HG03175 (cell line): ENCODE results near the gene COX7A1.
"Not testable (repeated sequence)": the region's sequence is repeated elsewhere in the genome, so short reads cannot be mapped to it uniquely, and the experiment has no call there.

ENCODE experiments used
- ATAC-seq: cut with Tn5 transposase; IDR thresholded peaks from one replicate; pipeline ENCODE4 v1.9.1; 2021; ENCODE audit warnings: mild to moderate bottlenecking, moderate library complexity; ENCODE audit not compliant: unreplicated experiment

Gene COX7A1

GRCh38 chr19:36152352-36153091 is at the start of gene COX7A1:
COX7A1 (minus strand) TSS chr19:36152447; CDS start chr19:36152407, 40 bp downstream.
- no peak for ATAC-seq

GRCh38 chr19:36201684-36202083 is 49.4 kb upstream of the COX7A1 start:
- no peak for ATAC-seq

- no peak for ATAC-seq
These were observed 45.9 kb upstream of the COX7A1 start for GRCh38 chr19:36198119-36198518.

GRCh38 chr19:36196249-36196648 is 44.0 kb upstream of the COX7A1 start:
- no peak for ATAC-seq

GRCh38 chr19:36186722-36187121 is 34.5 kb upstream of the COX7A1 start:
- not testable (repeated sequence) for ATAC-seq

GRCh38 chr19:36183245-36183628 is 31.0 kb upstream of the COX7A1 start:
- no peak for ATAC-seq

GRCh38 chr19:36182612-36183244 is 30.5 kb upstream of the COX7A1 start:
- no peak for ATAC-seq

GRCh38 chr19:36179077-36179476 is 26.8 kb upstream of the COX7A1 start:
- ATAC-seq, result not testable (repeated sequence)

- ATAC-seq, result not testable (repeated sequence)
These were observed 21.6 kb upstream of the COX7A1 start for GRCh38 chr19:36173846-36174245.

- ATAC-seq, result no peak
These were observed 20.6 kb upstream of the COX7A1 start for GRCh38 chr19:36172852-36173251.

GRCh38 chr19:36169084-36169760 is 17.0 kb upstream of the COX7A1 start:
- no peak for ATAC-seq

- ATAC-seq, result no peak
These were observed 11.6 kb upstream of the COX7A1 start for GRCh38 chr19:36163813-36164212.

- ATAC-seq, result no peak
These were observed 8.8 kb upstream of the COX7A1 start for GRCh38 chr19:36160821-36161596.

GRCh38 chr19:36153126-36153525 is 879 bp upstream of the COX7A1 start:
- ATAC-seq, result no peak

- ATAC-seq, result no peak
These were observed 262 bp downstream of the COX7A1 start for GRCh38 chr19:36152019-36152351.

- no peak for ATAC-seq
These were observed 866 bp downstream of the COX7A1 start for GRCh38 chr19:36151144-36152018.

GRCh38 chr19:36150586-36150985 is 1.7 kb downstream of the COX7A1 start:
- ATAC-seq, result no peak

GRCh38 chr19:36149673-36150406 is 2.4 kb downstream of the COX7A1 start:
- ATAC-seq, result no peak

GRCh38 chr19:36144624-36145023 is 7.6 kb downstream of the COX7A1 start:
- no peak for ATAC-seq

GRCh38 chr19:36142496-36142895 is 9.8 kb downstream of the COX7A1 start:
- no peak for ATAC-seq
